C1 segment of cervical spinal cord (tissue), 14 donors: Measurements from ENCODE around the gene GOLGA8M.
"Not testable (repeated sequence)": the region's sequence is repeated elsewhere in the genome, so short reads cannot be mapped to it uniquely, and the experiment has no call there.

Source experiments
- DNase-seq, 14 donors: peaks; one replicate each; lab custom pipeline; 2025; lab: John Stamatoyannopoulos, UW

GOLGA8M gene, protein sequence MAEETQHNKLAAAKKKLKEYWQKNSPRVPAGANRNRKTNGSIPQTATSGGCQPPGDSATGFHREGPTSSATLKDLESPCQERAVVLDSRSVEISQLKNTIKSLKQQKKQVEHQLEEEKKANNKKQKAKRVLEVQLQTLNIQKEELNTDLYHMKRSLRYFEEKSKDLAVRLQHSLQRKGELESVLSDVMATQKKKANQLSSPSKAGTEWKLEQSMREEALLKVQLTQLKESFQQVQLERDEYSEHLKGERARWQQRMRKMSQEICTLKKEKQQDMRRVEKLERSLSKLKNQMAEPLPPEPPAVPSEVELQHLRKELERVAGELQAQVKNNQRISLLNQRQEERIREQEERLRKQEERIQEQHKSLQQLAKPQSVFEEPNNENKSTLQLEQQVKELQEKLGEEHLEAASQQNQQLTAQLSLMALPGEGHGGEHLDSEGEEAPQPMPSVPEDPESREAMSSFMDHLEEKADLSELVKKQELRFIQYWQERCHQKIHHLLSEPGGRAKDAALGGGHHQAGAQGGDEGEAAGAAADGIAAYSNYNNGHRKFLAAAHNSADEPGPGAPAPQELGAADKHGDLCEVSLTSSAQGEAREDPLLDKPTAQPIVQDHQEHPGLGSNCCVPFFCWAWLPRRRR

DNA sequence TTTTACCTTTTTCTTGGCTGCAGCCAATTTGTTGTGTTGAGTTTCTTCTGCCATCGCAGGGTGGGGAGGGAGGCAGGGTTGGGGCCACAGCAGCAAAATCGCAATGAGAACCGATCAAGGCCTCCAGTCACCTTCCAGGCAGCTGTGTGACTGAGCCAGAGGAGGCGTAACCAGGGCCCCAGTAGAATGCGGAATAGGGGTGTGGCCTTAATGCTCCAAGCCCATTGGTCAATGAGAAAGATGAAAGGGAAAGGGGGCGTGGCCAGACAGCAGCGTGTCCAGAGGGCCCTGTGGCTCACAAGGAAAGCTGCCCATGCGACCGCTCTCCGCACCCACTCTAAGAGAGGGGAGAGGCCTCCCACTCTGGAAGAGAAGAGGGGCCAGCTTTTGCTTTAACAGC is at the start of gene GOLGA8M:
Gene GOLGA8M (minus strand): TSS at position 152 of the 400 bp plus-strand sequence. CDS start 98 bp downstream, at position 54.
- DNase-seq: not testable (repeated sequence)

DNA sequence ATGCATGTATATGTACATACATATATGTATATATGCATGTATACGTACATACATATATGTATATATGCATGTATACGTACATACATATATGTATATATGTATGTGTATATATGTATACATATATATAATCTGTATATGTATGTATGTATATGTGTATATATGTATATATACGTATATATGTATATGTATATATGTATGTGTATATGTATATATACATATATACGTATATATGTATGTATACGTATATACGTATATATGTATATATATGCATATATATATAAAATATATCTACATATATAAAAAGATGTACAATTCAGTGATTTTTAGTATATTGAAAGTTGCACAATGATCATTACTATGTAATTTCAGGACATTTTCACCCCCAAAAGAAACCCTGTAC is 30.7 kb upstream of the GOLGA8M start:
- not testable (repeated sequence) for DNase-seq

DNA sequence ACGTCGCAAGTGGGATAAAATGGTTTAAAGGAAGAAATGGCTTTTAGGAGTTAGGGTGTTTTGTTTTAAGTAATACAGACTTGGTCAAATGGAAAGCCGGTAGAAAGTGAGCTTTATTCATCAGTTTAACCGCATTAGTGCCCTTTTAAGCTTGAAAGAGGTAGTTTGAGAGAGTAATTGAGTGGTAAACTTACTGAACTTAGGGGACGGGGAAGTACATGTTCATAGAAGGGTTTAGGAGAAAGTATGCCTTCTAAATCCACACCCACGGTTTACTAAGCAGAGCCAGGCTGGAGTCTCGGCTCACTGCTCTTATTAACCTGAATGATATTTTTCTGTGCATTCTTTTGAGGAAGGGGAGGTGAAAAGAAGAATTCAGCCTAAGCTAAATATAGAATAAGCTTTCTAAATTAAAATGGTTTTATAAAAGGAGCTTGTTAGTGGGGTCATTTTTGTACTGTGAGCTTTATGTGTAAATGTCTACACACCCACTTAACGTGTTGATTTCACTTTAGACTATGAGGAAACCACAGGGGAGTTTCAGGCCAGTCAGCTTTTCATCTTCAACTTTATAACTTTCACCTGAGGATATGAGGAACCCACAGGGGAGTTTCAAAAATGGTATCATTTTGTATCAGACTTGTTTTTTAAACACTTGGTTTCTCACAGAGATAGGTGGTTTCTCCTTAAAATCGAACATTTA is 26.5 kb upstream of the GOLGA8M start:
- not testable (repeated sequence) for DNase-seq

DNA sequence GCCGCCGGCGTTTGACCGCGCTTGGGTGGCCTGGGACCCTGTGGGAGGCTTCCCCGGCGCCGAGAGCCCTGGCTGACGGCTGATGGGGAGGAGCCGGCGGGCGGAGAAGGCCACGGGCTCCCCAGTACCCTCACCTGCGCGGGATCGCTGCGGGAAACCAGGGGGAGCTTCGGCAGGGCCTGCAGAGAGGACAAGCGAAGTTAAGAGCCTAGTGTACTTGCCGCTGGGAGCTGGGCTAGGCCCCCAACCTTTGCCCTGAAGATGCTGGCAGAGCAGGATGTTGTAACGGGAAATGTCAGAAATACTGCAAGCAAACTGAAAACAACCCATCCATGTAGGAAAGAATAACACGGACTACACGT is 26.0 kb upstream of the GOLGA8M start:
- not testable (repeated sequence) for DNase-seq

DNA sequence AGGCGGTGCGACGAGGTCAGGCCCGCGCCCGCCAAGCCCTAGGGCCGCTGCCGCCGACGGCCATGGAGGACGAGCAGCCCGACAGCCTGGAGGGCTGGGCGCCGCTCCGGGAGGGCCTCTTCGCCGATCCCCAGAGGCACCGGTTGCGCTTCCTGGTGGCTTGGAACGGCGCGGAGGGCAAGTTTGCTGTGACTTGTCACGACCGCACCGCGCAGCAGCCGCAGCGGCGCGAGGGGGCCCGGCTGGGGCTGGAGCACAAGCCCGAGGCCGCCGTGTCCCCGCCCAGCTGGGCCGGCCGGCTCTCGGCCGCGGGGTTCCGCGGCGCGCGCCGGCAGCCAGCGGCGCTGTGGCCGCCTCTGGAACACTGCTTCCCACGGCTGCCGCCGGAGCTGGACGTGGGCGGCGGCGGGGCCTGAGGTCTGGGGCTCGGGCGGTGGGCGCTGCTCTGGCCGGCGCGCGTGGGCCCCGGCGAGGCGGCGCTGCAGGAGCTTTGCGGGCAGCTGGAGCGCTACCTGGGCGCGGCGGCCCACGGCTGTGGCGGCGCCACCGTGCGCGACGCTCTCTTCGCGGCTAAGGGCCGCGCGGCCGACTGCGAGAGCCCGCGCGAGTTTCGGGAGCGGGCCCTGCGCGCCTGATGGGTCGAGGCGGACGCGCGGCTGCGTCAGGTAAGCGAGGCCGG is 25.4 kb upstream of the GOLGA8M start:
- DNase-seq: peak in 9 of 14 donors; percentile 3 to 59 (median 35)

DNA sequence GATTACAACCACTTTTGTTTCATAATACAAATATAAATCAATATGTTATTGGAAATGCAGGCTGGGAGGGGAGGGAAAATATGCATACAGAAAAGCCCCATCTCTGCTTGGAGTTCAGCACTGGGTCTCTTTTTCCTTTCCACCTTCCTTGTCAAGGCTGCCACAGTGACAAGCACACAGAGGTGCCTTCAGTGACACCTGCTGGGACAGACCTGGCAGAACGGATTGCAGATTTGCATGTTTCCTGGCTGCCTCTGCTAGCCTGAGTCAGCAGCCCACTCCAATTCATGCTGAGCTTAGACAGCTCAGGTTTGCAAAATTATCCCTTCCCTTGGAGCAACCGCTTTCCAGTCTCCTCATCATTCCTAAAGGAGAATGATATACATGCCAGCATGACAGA is 15.8 kb upstream of the GOLGA8M start:
- DNase-seq: peak in 1 of 14 donors; percentile 0

DNA sequence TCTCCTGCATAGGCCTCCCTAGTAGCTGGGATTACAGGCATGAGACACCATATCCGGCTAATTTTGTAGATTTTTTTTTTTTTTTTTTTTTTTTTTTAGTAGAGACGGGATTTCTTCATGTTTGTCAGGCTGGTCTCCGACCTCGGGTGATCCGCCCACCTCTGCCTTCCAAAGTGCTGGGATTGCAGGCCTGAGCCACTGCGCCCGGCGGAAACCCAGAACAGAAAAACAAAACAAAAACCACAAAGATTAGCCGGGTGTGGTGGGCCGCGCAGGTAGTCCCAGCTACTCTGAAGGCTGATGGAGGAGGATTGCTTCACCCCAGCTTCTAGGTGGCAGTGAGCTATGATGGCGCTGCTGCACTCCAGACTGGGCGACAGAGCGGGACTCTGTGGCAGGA is 14.8 kb upstream of the GOLGA8M start:
- not testable (repeated sequence) for DNase-seq

DNA sequence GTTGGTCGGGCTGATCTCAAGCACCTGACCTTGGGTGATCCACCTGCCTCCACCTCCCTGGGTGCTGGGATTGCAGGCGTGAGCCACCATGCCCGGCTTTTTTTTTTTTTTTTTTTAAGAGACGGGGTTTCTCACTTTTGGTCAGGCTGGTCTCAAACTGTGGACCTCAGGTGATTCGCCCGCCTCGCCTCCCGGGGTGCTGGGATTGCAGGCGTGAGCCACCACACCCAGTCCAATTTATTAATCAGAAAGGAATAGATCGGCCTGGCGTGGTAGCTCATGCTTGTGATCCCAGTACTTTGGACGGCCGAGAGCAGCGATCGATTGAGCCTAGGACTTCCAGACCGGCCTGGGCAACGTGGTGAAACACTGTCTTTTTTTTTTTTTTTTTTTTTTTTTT is 13.9 kb upstream of the GOLGA8M start:
- no peak for DNase-seq

DNA sequence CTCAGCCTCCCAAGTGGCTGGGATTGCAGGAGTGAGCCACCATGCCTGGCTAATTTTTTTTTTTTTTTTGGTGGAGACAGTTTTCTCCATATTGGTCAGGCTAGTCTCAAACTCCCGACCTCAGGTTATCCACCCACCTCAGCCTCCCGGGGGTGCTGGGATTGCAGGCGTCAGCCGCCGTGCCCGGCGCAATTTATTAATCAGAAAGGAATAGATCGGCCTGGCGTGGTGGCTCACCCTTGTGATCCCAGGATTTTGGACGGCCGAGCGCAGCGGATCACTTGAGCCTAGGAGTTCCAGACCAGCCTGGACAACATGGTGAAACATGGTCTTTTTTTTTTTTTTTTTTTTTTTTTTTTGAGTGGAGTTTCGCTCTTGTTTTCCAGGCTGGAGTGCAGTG is 13.3 kb upstream of the GOLGA8M start:
- no peak for DNase-seq

DNA sequence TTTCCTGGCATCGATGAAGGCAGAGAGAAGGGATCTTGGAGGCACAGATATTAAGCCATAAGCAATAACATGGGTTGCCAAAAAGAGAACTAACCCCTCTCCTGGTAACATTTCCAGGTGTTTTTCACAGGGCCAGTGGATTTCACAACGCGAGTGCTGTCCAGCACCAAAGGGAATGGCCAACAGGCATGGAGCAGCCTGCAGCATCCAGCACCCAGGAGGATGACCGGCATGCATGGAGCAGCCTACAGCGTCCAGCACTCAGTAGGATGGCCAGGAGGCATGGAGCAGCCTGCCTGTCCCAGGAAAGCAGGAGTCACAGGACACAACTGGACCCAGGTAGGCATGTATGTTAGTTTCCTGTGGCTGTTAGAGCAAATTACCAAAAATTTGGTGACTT is 11.8 kb upstream of the GOLGA8M start:
- not testable (repeated sequence) for DNase-seq

DNA sequence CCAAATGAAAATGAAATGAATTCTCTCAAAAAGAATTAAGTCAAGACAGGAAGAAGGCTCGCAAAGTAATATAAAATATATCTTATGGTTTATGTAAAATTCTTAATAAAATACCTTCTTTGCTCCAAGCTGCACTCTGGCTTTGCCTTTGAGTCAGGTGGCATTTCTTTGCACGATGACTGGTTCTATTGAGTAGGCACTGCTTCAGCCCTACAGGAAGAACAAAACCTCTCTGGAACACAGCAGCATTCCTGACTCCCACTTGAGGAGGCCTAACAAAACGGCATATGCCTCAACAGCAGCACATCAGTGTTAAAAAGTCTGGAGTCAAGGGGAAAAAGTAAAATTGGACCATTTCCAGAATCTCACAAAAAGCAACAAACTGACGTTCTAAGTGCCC is 7.4 kb upstream of the GOLGA8M start:
- DNase-seq: not testable (repeated sequence)

DNA sequence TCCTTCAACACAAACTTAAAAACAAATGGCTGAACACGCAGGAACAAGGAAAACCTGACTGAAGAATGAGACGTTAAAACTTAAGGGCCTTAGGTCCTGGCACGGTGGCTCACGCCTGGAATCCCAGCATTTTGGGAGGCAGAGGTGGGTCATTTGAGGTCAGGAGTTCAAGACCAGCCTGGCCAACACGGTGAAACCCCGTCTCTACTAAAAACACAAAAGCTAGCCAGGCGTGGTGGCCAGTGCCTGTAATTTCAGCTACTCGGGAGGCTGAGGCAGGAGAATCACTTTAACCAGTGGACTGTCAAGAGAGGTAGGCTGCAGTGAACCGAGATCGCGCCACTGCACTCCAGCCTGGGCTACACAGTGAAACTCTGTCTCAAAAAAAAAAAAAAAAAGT is 6.4 kb upstream of the GOLGA8M start:
- not testable (repeated sequence) for DNase-seq

DNA sequence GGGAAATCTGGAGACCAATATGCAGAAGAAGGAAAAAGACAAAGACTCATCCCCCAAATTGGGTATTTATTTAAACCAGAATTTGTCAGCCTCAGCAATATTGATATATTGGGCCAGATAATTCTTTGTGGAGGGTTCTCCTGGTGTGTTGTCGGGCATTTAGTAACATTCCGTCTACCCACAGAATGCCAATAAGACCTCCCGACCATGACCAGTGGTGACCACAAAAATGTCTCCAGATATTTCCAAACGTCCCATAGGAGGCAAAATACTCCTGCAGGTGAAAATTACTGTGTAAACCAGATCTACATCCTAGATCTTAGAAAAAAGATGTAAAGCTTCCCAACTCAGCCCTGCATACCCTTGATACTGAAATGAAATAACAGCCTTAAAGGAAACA is 2.0 kb upstream of the GOLGA8M start:
- not testable (repeated sequence) for DNase-seq

DNA sequence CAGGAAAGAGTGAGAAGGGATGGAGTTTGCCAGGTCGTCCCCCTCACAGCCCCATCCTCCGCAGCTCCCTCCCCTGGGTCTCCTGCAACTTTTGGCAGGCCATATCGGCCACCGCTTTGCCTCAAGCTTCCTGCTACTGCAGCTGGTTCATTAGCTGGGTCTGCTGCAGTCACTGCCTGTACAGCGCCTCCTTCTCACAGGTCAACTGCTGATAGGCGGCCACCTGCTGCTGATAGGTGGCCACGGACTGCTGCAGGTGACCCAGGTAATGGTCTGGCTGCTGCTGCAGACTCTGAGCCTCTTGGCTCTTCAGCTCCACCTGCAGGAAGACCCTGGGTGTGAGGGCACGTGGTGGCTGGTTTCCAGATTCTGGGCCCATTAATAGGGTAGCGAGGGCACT is 8.3 kb downstream of the GOLGA8M start:
- DNase-seq: not testable (repeated sequence)

DNA sequence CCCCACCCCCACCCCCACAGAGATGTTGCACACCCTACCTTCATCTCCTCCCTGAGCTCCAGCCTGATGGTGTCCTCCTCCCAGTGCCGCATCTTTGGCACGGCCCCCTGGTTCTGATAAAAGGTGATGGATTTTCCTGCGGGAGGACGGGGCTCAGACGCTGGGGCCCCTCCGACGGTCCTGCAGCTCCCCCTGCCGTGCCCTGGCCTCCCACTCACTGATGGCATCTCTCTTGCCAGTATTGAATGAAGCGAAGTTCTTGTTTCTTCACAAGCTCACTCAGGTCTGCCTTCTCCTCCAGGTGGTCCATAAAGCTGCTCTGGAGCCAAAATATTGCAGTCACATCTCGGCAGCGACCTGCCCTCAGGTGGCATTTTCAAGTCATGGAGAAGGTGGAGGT is 9.8 kb downstream of the GOLGA8M start:
- not testable (repeated sequence) for DNase-seq

DNA sequence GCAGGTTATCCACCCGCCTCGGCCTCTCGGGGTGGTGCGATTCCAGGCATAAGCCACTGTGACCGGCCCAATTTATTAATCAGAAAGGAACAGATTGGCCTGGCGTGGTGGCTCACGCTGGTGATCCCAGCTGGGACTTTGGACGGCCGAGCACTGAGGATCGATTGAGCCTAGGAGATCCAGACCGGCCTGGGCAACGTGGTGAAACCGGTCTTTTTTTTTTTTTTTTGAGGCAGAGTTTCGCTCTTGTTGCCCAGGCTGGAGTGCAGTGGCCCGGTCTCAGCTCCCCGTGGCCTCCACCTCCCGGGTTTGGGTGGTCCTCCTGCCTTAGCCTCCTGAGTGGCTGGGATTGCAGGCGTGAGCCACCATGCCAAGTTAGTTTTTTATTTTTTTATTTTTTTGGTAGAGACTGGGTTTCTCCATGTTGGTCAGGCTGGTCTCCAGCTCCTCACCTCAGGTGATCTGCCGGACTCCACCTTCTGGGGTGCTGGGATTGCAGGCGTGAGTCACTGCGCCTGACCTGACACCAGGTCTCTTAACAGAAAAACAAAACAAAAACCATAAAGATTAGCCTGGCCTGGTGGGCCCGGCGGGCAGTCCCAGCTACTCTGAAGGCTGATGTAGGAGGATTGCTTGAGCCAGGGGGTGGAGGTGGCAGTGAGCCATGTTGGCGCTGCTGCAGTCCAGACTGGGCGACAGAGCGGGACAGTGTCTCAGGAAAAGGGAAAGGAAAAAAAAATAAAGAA is 18.0 kb downstream of the GOLGA8M start:
- DNase-seq: peak in 1 of 14 donors; percentile 15

DNA sequence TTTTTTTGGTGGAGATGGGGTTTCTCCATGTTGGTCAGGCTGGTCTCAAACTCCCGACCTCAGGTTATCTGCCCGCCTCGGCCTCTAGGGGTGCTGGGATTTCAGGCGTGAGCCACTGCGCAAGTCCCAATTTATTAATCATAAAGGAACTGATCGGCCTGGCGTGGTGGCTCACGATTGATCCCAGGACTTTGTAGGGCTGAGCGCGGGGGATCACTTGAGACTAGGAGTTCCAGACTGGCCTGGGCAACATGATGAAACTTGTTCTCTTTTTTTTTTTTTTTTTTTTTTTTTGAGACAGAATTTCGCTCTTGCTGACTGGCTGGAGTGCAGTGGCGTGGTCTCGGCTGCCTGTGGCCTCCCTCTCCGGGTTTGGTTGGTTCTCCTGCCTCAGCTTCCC is 19.2 kb downstream of the GOLGA8M start:
- DNase-seq: not testable (repeated sequence)

DNA sequence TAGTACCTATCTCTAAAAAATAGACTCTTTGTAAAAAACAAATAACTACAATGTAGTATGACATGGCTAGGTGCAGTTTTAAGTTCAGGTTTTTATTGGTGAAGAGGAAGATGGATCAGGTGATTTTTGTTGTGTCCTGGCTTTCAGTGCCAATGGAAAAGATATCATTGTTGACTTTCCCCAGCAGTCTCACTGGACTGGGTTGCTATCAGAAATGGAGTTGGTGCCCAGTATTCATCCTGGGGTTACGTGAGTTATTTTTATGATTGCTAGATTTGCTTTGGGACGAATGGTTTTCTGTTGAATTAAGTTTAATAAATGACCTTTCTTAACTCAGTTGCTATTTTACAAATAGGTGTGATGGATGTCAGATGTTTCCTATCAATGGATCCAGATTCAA is 38.7 kb downstream of the GOLGA8M start:
- not testable (repeated sequence) for DNase-seq

DNA sequence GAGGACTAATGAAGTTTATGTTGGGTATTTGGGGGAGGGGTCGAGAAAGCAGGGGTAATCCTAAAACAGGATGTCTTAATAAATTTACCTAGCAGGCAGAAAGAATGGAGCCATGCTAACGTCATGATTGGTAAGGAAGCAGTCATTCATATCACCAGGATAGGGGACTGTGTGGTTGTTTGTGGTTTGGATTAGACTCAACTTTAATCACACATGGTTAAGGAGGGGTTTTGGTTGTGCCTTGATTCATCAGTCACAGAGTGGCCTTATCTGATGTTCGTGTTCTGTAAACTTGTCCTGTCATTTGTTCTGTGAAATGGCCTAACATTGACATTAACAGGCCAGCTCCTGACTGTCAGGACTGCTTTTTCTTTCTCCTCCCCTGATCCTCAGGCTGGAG is 40.1 kb downstream of the GOLGA8M start:
- DNase-seq: not testable (repeated sequence)

DNA sequence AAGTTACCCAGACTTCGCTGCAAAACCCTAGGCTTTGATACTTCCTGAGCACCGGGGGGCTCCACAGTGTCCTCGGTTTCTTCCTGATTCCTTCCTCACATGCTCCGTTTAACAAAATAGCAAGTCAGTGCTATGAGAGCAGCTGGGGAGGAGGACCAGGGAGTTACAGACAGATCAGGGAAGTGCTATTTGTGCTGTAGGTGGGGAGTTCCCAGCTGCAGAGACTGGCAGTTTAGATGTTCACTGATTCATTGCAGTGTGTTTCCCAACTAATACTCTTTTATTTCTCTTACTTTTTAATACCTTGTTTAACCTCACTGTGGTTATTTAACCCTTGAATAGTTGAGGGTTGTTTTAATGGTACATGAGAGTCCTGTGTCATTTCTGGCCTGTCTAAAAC is 45.8 kb downstream of the GOLGA8M start:
- DNase-seq: not testable (repeated sequence)

DNA sequence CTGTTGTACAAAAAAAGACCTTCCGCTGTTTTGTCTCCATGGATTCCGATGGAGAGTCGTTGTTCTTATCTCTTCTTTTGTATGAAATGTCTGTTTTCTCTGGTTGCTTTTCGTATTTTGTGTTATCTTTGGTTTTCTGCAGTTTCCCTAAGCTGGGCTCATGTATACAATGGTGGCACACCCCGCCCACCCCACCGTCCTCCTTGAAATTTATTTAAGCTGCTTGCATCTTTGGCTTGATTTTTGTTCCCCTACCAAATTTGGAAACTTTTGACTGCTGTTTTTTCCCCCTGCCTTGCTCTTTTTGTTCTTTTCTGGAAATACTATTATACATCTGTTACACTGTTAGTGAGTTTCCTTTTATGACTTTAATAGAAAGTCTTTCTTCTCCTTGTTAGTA is 47.6 kb downstream of the GOLGA8M start:
- not testable (repeated sequence) for DNase-seq
